HepG2 (cell line): ENCODE results near the gene KRCC1. TPM values are rescaled to one million over a fixed set of nuclear protein-coding genes. Genes with fewer than 3 reads are reported as not detected.

Experiments used
- AKAP8 ChIP-seq: sonication (generic); formaldehyde crosslinking; IDR thresholded peaks from 2 replicates; pipeline ENCODE4 v1.5.1; 2020; ENCODE audit warnings: mild to moderate bottlenecking, missing genetic modification reagents
- ARID3A ChIP-seq: IDR thresholded peaks from 2 replicates; pipeline ENCODE4 v1.6.1; 2012; ENCODE audit warnings: low read depth, low read length, improper control_type of control experiment
- ATF7 ChIP-seq, 2 experiments: fragments of 450-650 bp in 1 of 2; sonication (generic) in 1 of 2; formaldehyde crosslinking in 1 of 2; IDR thresholded peaks; 2 replicates each; pipeline versions ENCODE4 v1.4.0 to v1.6.1; 2016 to 2020; ENCODE audit warnings: antibody characterized with exemption in 1 of 2, mild to moderate bottlenecking in 1 of 2, missing genetic modification reagents in 1 of 2
- BORCS8-MEF2B ChIP-seq: sonication (generic); formaldehyde crosslinking; IDR thresholded peaks from 2 replicates; pipeline ENCODE4 v1.8.0; 2022; ENCODE audit warnings: mild to moderate bottlenecking, missing genetic modification reagents
- E2F1 ChIP-seq: sonication (generic); formaldehyde crosslinking; IDR thresholded peaks from 2 replicates; pipeline ENCODE4 v1.5.0; 2020; ENCODE audit warnings: missing genetic modification reagents
- KLF11 ChIP-seq: IDR thresholded peaks from 2 replicates; pipeline ENCODE4 v1.6.1; 2016; ENCODE audit warnings: missing compliant biosample characterization
- MED1 ChIP-seq: sonication (generic); formaldehyde crosslinking; IDR thresholded peaks from 2 replicates; pipeline ENCODE4 v1.4.0; 2020; ENCODE audit warnings: missing genetic modification reagents
- MTA3 ChIP-seq: sonication (generic); formaldehyde crosslinking; IDR thresholded peaks from 2 replicates; pipeline ENCODE4 v1.4.0; 2020; ENCODE audit warnings: missing genetic modification reagents
- NFYB ChIP-seq: sonication (generic); formaldehyde crosslinking; IDR thresholded peaks from 2 replicates; pipeline ENCODE4 v1.4.0; 2020; ENCODE audit warnings: missing genetic modification reagents
- PTBP1 ChIP-seq: fragments of 200-400 bp; formaldehyde crosslinking; IDR thresholded peaks from 2 replicates; pipeline ENCODE4 v1.6.1; 2018; ENCODE audit warnings: low read length, low read depth; ENCODE audit not compliant: poor library complexity, severe bottlenecking
- SNAPC2 ChIP-seq: sonication (generic); formaldehyde crosslinking; IDR thresholded peaks from 2 replicates; pipeline ENCODE4 v1.8.1; 2022; ENCODE audit warnings: mild to moderate bottlenecking, missing genetic modification reagents
- TBL1XR1 ChIP-seq: fragments of 150-350 bp; IDR thresholded peaks from 2 replicates; pipeline ENCODE4 v1.6.1; 2014; ENCODE audit warnings: borderline replicate concordance, low read length; ENCODE audit not compliant: partially characterized antibody
- ZFP41 ChIP-seq: sonication (generic); formaldehyde crosslinking; IDR thresholded peaks from 2 replicates; pipeline ENCODE4 v1.4.0; 2020; ENCODE audit warnings: mild to moderate bottlenecking, missing genetic modification reagents, borderline replicate concordance
- ZFP91 ChIP-seq: sonication (generic); formaldehyde crosslinking; IDR thresholded peaks from 2 replicates; pipeline ENCODE4 v1.9.0; 2022; ENCODE audit warnings: missing genetic modification reagents, mild to moderate bottlenecking, borderline replicate concordance
- ZNF333 ChIP-seq: sonication (generic); formaldehyde crosslinking; IDR thresholded peaks from 2 replicates; pipeline ENCODE4 v1.4.0; 2020; ENCODE audit warnings: mild to moderate bottlenecking, missing genetic modification reagents, borderline replicate concordance
- ZNF34 ChIP-seq: sonication (generic); formaldehyde crosslinking; IDR thresholded peaks from 2 replicates; pipeline ENCODE4 v1.4.0; 2020; ENCODE audit warnings: mild to moderate bottlenecking, missing genetic modification reagents, borderline replicate concordance
- ZNF343 ChIP-seq: sonication (generic); formaldehyde crosslinking; IDR thresholded peaks from 2 replicates; pipeline ENCODE4 v1.4.0; 2020; ENCODE audit warnings: mild to moderate bottlenecking, missing genetic modification reagents
- ZNF367 ChIP-seq: sonication (generic); formaldehyde crosslinking; IDR thresholded peaks from 2 replicates; pipeline ENCODE4 v1.4.0; 2020; ENCODE audit warnings: missing genetic modification reagents, borderline replicate concordance
- ZNF460 ChIP-seq: sonication (generic); formaldehyde crosslinking; IDR thresholded peaks from 2 replicates; pipeline ENCODE4 v1.5.1; 2020; ENCODE audit warnings: missing genetic modification reagents, mild to moderate bottlenecking, borderline replicate concordance
- ZNF484 ChIP-seq: sonication (generic); formaldehyde crosslinking; IDR thresholded peaks from 2 replicates; pipeline ENCODE4 v1.5.1; 2020; ENCODE audit warnings: mild to moderate bottlenecking, low read depth, missing genetic modification reagents, borderline replicate concordance
- ZNF543 ChIP-seq: sonication (generic); formaldehyde crosslinking; IDR thresholded peaks from 2 replicates; pipeline ENCODE4 v1.4.0; 2020; ENCODE audit warnings: mild to moderate bottlenecking, missing genetic modification reagents
- ZNF563 ChIP-seq: sonication (generic); formaldehyde crosslinking; IDR thresholded peaks from 2 replicates; pipeline ENCODE4 v1.8.0; 2022; ENCODE audit warnings: mild to moderate bottlenecking, moderate library complexity, missing genetic modification reagents
- ZNF574 ChIP-seq: sonication (generic); formaldehyde crosslinking; IDR thresholded peaks from 2 replicates; pipeline ENCODE4 v1.4.0; 2020; ENCODE audit warnings: missing genetic modification reagents
- ZNF607 ChIP-seq: sonication (generic); formaldehyde crosslinking; IDR thresholded peaks from 2 replicates; pipeline ENCODE4 v1.5.1; 2020; ENCODE audit warnings: missing genetic modification reagents, mild to moderate bottlenecking, borderline replicate concordance
- polyA plus RNA-seq, 8 experiments: library from polyadenylated mRNA; depleted of rRNA in 3 of 8; stranded (reverse) in 7 of 8; unstranded in 1 of 8; fragments of >200 nt; fragmentation: Illumina TruSeq in 4 of 8; extraction: Trizol in 4 of 8; gene quantifications; 2 replicates each; pipeline versions ENCODE4 v1.2.1 to v1.2.3, GENCODE V29; 2011 to 2016; ENCODE audit warnings: low read depth in 4 of 8, missing spikeins in 1 of 8, mixed read lengths in 1 of 8; ENCODE audit not compliant: insufficient read depth in 1 of 8
- total RNA-seq, 5 experiments: library from RNA; depleted of rRNA; stranded (reverse); fragments of >200 nt; fragmentation: Illumina TruSeq; extraction: Trizol; gene quantifications; 2 replicates each; pipeline ENCODE4 v1.2.3, GENCODE V29; 2016; ENCODE audit warnings: low read depth in 1 of 5

Gene KRCC1
- total and polyA plus RNA-seq, 2 of the 13 experiments (the other 11 are each of a cell fraction or from before 2014, with no cell fraction given), result 6.5 to 7.7 TPM

- TF ChIP-seq ZNF543 (CRISPR knock-in tag) (no peak), MTA3 (CRISPR knock-in tag) (no peak), ZFP91 (CRISPR knock-in tag) (no peak), ARID3A (no peak), MED1 (no peak), ZNF484 (no peak), ZNF333 (CRISPR knock-in tag) (no peak), SNAPC2 (CRISPR knock-in tag) (no peak), AKAP8 (no peak), E2F1 (CRISPR knock-in tag) (no peak), ZNF460 (CRISPR knock-in tag) (no peak), BORCS8-MEF2B (no peak), NFYB (no peak), ZNF607 (CRISPR knock-in tag) (no peak), ZNF343 (no peak), ZNF574 (CRISPR knock-in tag) (no peak), ZNF34 (CRISPR knock-in tag) (no peak), ZNF367 (no peak), PTBP1 (no peak), TBL1XR1 (peak; percentile 0), ATF7 (IDR thresholded peaks at IDR 0.05) (no peak), ATF7 (CRISPR knock-in tag; IDR thresholded peaks at IDR 0.05) (no peak), ZFP41 (no peak), KLF11 (CRISPR knock-in tag) (no peak), ZNF563 (no peak)
These were observed 707 bp downstream of the KRCC1 start (continued) for GRCh38 chr2:88054782-88055370.
